ENCODE measurements around the gene SPATA32. TPM values are rescaled to one million over a fixed set of nuclear protein-coding genes. Genes with fewer than 3 reads are reported as not detected.

SPATA32 gene, protein sequence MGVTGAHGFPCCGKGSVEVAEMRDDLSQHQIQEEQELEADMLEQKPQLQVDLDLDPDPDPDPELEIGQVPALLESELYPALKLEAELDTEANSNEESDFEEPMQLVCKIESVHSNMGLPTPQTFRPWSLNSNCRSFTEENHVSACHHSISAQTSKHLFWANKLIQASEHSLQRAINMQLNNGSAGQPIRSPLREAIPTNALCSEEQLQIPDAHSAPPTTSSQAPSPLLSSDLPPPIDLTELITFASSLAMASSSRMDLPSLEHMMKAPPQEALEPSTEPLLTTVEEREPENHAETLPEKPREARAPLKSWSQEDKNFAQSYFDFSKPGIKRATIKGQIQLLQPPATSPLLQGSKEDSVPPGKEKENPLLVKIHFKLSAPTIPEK
- total RNA-seq: not detected in 2 replicates

GRCh38 chr17:45261577-45262515 lies at the start of gene SPATA32:
Gene SPATA32 (minus strand): TSS chr17:45262094. CDS start chr17:45262016, 78 bp downstream.

DNA sequence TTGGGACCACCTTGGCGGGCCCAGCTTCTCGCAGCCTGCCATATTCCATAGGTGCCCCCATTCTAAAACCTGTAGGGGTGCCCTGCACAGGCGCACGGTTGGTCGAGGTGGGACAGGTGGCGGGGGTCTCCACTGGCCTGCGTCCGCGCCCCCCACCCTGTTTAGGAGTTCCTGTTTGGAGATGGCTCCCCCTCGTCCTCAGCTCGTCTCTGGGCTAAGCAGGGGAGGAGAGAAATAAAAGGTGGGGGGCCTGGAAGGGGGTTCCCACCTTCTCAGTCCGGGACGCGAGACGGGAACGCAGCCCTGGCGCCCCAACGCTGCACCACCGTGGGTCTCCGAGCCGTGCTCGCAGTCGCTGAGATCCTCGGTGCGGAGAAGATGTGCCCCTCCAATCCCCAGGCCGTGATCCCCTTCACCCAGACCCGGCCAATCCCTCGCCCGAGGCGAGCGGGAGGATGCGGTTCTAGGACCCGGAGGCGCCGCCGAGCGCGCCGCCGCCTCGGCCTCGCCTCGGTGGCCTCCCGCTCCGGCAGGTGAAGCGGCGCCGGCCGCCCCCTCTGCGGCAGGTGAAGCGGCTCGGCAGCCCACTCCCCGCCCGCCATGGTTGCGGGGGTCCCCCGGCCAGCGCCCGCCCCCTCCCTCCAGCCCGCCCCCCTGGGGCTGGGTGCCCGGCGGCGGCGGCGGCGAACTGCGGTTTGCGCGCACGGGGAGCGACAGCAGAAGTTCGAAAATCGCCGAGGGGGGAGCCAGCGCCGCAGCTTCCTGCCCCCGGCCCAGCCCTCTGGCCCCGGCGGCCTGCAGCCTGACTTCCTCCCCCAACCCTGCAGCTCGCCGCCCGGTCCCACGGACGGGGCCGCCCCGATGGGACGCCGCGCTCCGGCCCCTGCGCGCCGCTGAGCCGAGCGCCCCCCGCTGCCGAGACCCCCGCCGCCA lies 40.5 kb downstream of the SPATA32 start, which contains the start of gene FMNL1:
Gene FMNL1, plus strand, starts transcription at position 805 of the 933 bp plus-strand sequence. CDS start 240 bp downstream, outside the sequence.

Other genes starting within 250 kb of the SPATA32 start
- gene DCAKD, start 210.5 kb downstream of the SPATA32 start, total RNA-seq: 29.4 and 64.2 TPM in 2 replicates
- 66.0 and 118 TPM in 2 replicates for gene NMT1, start 200.8 kb downstream of the SPATA32 start, total RNA-seq
- gene PLCD3, start 129.6 kb downstream of the SPATA32 start, total RNA-seq: 34.6 and 72.0 TPM in 2 replicates
- 7.9 and 16.0 TPM in 2 replicates for gene ACBD4, start 126.4 kb downstream of the SPATA32 start, total RNA-seq
- 8.1 and 12.2 TPM in 2 replicates for gene HEXIM1, start 113.6 kb downstream of the SPATA32 start, total RNA-seq
- 11.1 and 13.6 TPM in 2 replicates for gene HEXIM2, start 100.2 kb downstream of the SPATA32 start, total RNA-seq
- gene FMNL1, start 40.2 kb downstream of the SPATA32 start, total RNA-seq: 12.1 and 19.5 TPM in 2 replicates
- gene MAP3K14, start 54.9 kb upstream of the SPATA32 start, total RNA-seq: 3.3 and 5.6 TPM in 2 replicates
- 3.2 and 13.9 TPM in 2 replicates for gene ARHGAP27, start 170.8 kb upstream of the SPATA32 start, total RNA-seq
- 30.0 and 52.4 TPM in 2 replicates for gene PLEKHM1, start 228.6 kb upstream of the SPATA32 start, total RNA-seq